ENCODE results near the gene SAPCD2. TPM values are rescaled to one million over a fixed set of nuclear protein-coding genes. Genes with fewer than 3 reads are reported as not detected.
"Not testable (repeated sequence)": the region's sequence is repeated elsewhere in the genome, so short reads cannot be mapped to it uniquely, and the experiment has no call there.

Gene SAPCD2
- total RNA-seq, 1 experiment from 2014 or later, result 57.5 TPM

- H3K4me1 ChIP-seq, result peaks cover 15% of the 10 kb centered on the region
- H3K27me3 ChIP-seq (replicated peaks; ENCODE audit: control insufficient read depth, insufficient read depth, low read length), result no peaks in the 10 kb centered on the region
- no peak overlapping the region for H3K4me3 ChIP-seq (ENCODE audit: low read depth, low read length)
- no peak overlapping the region for H3K4me3 Mint-ChIP-seq (ENCODE audit: unreplicated experiment)
- TF ChIP-seq CTCF (IDR thresholded peaks at IDR 0.05; ENCODE audit: insufficient read depth in 1 of 2, low read depth in 1 of 2, low read length in 1 of 2, severe bottlenecking in 1 of 2, unreplicated experiment in 1 of 2), result peak; percentile 90 to 94
- H3K36me3 ChIP-seq (ENCODE audit: control insufficient read depth, insufficient read depth, low read length), result 0 out of 2 replicates have a peak, but pooled peaks cover 2% of the 10 kb centered on the region
- H3K36me3 Mint-ChIP-seq (ENCODE audit: insufficient read depth, unreplicated experiment), result peaks cover 24% of the 10 kb centered on the region
- no TSS peak for BruUV-seq (replicated peaks)
- ChIA-PET POLR2A (interaction anchor here (0.5 to 0.6 kb wide), 2 partner anchors 56 to 339 kb away, joined by 7 to 10 read pairs; no protein-coding TSS in a partner anchor), CTCF (interaction anchor here (0.5 to 2.1 kb wide), 14 partner anchors 9 to 222 kb away, joined by 3 to 31 read pairs (median 5); partner anchors contain the start of genes AJM1, ANAPC2, ENTPD2 and MAN1B1)
- H3K27me3 Mint-ChIP-seq (ENCODE audit: insufficient read depth, unreplicated experiment), result no peaks in the 10 kb centered on the region
- peak in 1 of 2 experiments; percentile 72 for DNase-seq
- H3K27ac Mint-ChIP-seq (ENCODE audit: unreplicated experiment), result no peak overlapping the region
- H3K9me3 ChIP-seq, result no peaks in the 10 kb centered on the region
- intact Hi-C loops (cut with micrococcal nuclease; ENCODE audit: unreplicated experiment), result no loop called here
- peaks cover 10% of the 10 kb centered on the region for H3K4me1 Mint-ChIP-seq (ENCODE audit: low read depth, unreplicated experiment)
- no peaks in the 10 kb centered on the region for H3K9me3 Mint-ChIP-seq (ENCODE audit: unreplicated experiment)
Observed at GRCh38 chr9:137064027-137064879, 6.1 kb downstream of the SAPCD2 start.

GRCh38 chr9:137063311-137064026, 6.9 kb downstream of the SAPCD2 start:
- no peak overlapping the region for H3K4me3 Mint-ChIP-seq (ENCODE audit: unreplicated experiment)
- intact Hi-C loops (cut with micrococcal nuclease; ENCODE audit: unreplicated experiment), result no loop called here

GRCh38 chr9:137062798-137063197, 7.6 kb downstream of the SAPCD2 start:
- intact Hi-C loops (cut with micrococcal nuclease; ENCODE audit: unreplicated experiment); H3K4me1 Mint-ChIP-seq (ENCODE audit: low read depth, unreplicated experiment); DNase-seq; H3K4me3 ChIP-seq (ENCODE audit: low read depth, low read length); H3K4me1 ChIP-seq; H3K27me3 ChIP-seq (replicated peaks; ENCODE audit: control insufficient read depth, insufficient read depth, low read length); H3K9me3 Mint-ChIP-seq (ENCODE audit: unreplicated experiment); H3K9me3 ChIP-seq; POLR2A ChIA-PET; H3K27me3 Mint-ChIP-seq (ENCODE audit: insufficient read depth, unreplicated experiment); H3K4me3 Mint-ChIP-seq (ENCODE audit: unreplicated experiment); BruUV-seq (replicated peaks); H3K36me3 ChIP-seq (ENCODE audit: control insufficient read depth, insufficient read depth, low read length); H3K27ac Mint-ChIP-seq (ENCODE audit: unreplicated experiment): not testable (repeated sequence)
- H3K36me3 Mint-ChIP-seq (ENCODE audit: insufficient read depth, unreplicated experiment), result peaks cover 17% of the 10 kb centered on the region
- CTCF ChIA-PET, result interaction anchor here (2.1 kb wide), 1 partner anchor 16 kb away, joined by 31 read pairs; the partner anchor contains the start of gene NPDC1

More at GRCh38 chr9:137063311-137064026, 6.9 kb downstream of the SAPCD2 start:
- POLR2A ChIA-PET, result interaction anchor here (0.6 kb wide), 1 partner anchor 57 kb away, joined by 7 read pairs; no protein-coding TSS in a partner anchor
- H3K27me3 Mint-ChIP-seq (ENCODE audit: insufficient read depth, unreplicated experiment), result no peaks in the 10 kb centered on the region
- Histone ChIP-seq H3K27me3 (replicated peaks; ENCODE audit: control insufficient read depth, insufficient read depth, low read length) (no peaks in the 10 kb centered on the region), H3K36me3 (ENCODE audit: control insufficient read depth, insufficient read depth, low read length) (0 out of 2 replicates have a peak, but pooled peaks cover 2% of the 10 kb centered on the region), H3K9me3 (no peaks in the 10 kb centered on the region), H3K4me1 (peaks cover 7% of the 10 kb centered on the region), H3K4me3 (ENCODE audit: low read depth, low read length) (no peak overlapping the region)
- no peak overlapping the region for H3K27ac Mint-ChIP-seq (ENCODE audit: unreplicated experiment)
- TF ChIP-seq CTCF (IDR thresholded peaks at IDR 0.05; ENCODE audit: insufficient read depth in 1 of 2, low read depth in 1 of 2, low read length in 1 of 2, severe bottlenecking in 1 of 2, unreplicated experiment in 1 of 2), result no peak
- H3K36me3 Mint-ChIP-seq (ENCODE audit: insufficient read depth, unreplicated experiment), result peaks cover 23% of the 10 kb centered on the region
- CTCF ChIA-PET, result interaction anchor here (0.6 to 2.1 kb wide), 12 partner anchors 8 to 221 kb away, joined by 3 to 31 read pairs (median 4); partner anchors contain the start of genes AJM1, ANAPC2, ENTPD2 and MAN1B1
- DNase-seq, result no peak
- peaks cover 8% of the 10 kb centered on the region for H3K4me1 Mint-ChIP-seq (ENCODE audit: low read depth, unreplicated experiment)
- BruUV-seq (replicated peaks), result no TSS peak
- H3K9me3 Mint-ChIP-seq (ENCODE audit: unreplicated experiment), result no peaks in the 10 kb centered on the region

All from Caco-2 (cell line).